ENCODE results near the gene UGT1A6. TPM values are rescaled to one million over a fixed set of nuclear protein-coding genes. Genes with fewer than 3 reads are reported as not detected.

UGT1A6 gene
- total RNA-seq, 2 donors from 2014 or later: not detected

GRCh38 chr2:233807966-233808935, 115.6 kb downstream of the UGT1A6 start:
- no peak overlapping the region for H3K4me3 ChIP-seq (ENCODE audit: low read length)
- H3K27me3 ChIP-seq (ENCODE audit: control insufficient read depth, insufficient read depth, low read length, poor library complexity, severe bottlenecking): no peaks in the 10 kb centered on the region
- H3K9me3 ChIP-seq (ENCODE audit: control insufficient read depth, low read length): no peaks in the 10 kb centered on the region
- TF ChIP-seq CTCF (conservative IDR thresholded peaks at IDR 0.05): no peak
- no peaks in the 10 kb centered on the region for H3K36me3 ChIP-seq (ENCODE audit: control insufficient read depth, insufficient read depth, low read length)
- DNase-seq: peak; percentile 30
- no peak overlapping the region for H3K9ac ChIP-seq (ENCODE audit: extremely low read depth, low read length, poor library complexity, severe bottlenecking)
- WGBS, 2 experiments (ENCODE audit: insufficient coverage in 1 of 2, insufficient read length in 1 of 2): 87 to 96% methylated on average over 4 to 10 of the region's 10 CpGs
- H3K4me1 Mint-ChIP-seq: no peaks in the 10 kb centered on the region
- no peak overlapping the region for H3K27ac Mint-ChIP-seq
- H3K4me3 Mint-ChIP-seq: no peak overlapping the region
- no peaks in the 10 kb centered on the region for H3K4me1 ChIP-seq (ENCODE audit: control insufficient read depth, insufficient read depth, low read length)
- H3K27me3 Mint-ChIP-seq (ENCODE audit: insufficient read depth): peaks cover 14% of the 10 kb centered on the region
- no peaks in the 10 kb centered on the region for H3K36me3 Mint-ChIP-seq (ENCODE audit: low read depth)
- H3K27ac ChIP-seq (ENCODE audit: low read depth, low read length): no peak overlapping the region
- peaks cover 2% of the 10 kb centered on the region for H3K9me3 Mint-ChIP-seq

GRCh38 chr2:233810385-233810784, 117.7 kb downstream of the UGT1A6 start:
- 93 to 100% methylated on average over 5 to 6 of the region's 6 CpGs for WGBS, 2 experiments (ENCODE audit: insufficient coverage in 1 of 2, insufficient read length in 1 of 2)
- H3K27me3 ChIP-seq (ENCODE audit: control insufficient read depth, insufficient read depth, low read length, poor library complexity, severe bottlenecking): no peaks in the 10 kb centered on the region
- no peaks in the 10 kb centered on the region for H3K9me3 ChIP-seq (ENCODE audit: control insufficient read depth, low read length)
- Mint-ChIP-seq H3K4me3 (no peak overlapping the region), H3K27me3 (ENCODE audit: insufficient read depth) (peaks cover 8% of the 10 kb centered on the region), H3K27ac (no peak overlapping the region), H3K36me3 (ENCODE audit: low read depth) (no peaks in the 10 kb centered on the region), H3K4me1 (no peaks in the 10 kb centered on the region), H3K9me3 (peaks cover 2% of the 10 kb centered on the region)
- peak; percentile 17 for DNase-seq
- no peak overlapping the region for H3K9ac ChIP-seq (ENCODE audit: extremely low read depth, low read length, poor library complexity, severe bottlenecking)
- no peaks in the 10 kb centered on the region for H3K36me3 ChIP-seq (ENCODE audit: control insufficient read depth, insufficient read depth, low read length)
- no peaks in the 10 kb centered on the region for H3K4me1 ChIP-seq (ENCODE audit: control insufficient read depth, insufficient read depth, low read length)
- H3K27ac ChIP-seq (ENCODE audit: low read depth, low read length): no peak overlapping the region
- no peak for TF ChIP-seq CTCF (conservative IDR thresholded peaks at IDR 0.05)
- no peak overlapping the region for H3K4me3 ChIP-seq (ENCODE audit: low read length)

- no peaks in the 10 kb centered on the region for H3K4me1 ChIP-seq (ENCODE audit: control insufficient read depth, insufficient read depth, low read length)
- 78 to 89% methylated on average over 2 to 4 of the region's 4 CpGs for WGBS, 2 experiments (ENCODE audit: insufficient coverage in 1 of 2, insufficient read length in 1 of 2)
- no peak for TF ChIP-seq CTCF (conservative IDR thresholded peaks at IDR 0.05)
- no peak overlapping the region for H3K27ac ChIP-seq (ENCODE audit: low read depth, low read length)
- H3K9me3 Mint-ChIP-seq: peaks cover 2% of the 10 kb centered on the region
- peak; percentile 20 for DNase-seq
- no peaks in the 10 kb centered on the region for H3K9me3 ChIP-seq (ENCODE audit: control insufficient read depth, low read length)
- no peak overlapping the region for H3K27ac Mint-ChIP-seq
- no peak overlapping the region for H3K9ac ChIP-seq (ENCODE audit: extremely low read depth, low read length, poor library complexity, severe bottlenecking)
- H3K36me3 Mint-ChIP-seq (ENCODE audit: low read depth): no peaks in the 10 kb centered on the region
- no peaks in the 10 kb centered on the region for H3K4me1 Mint-ChIP-seq
- no peak overlapping the region for H3K4me3 ChIP-seq (ENCODE audit: low read length)
- H3K27me3 ChIP-seq (ENCODE audit: control insufficient read depth, insufficient read depth, low read length, poor library complexity, severe bottlenecking): no peaks in the 10 kb centered on the region
- H3K36me3 ChIP-seq (ENCODE audit: control insufficient read depth, insufficient read depth, low read length): no peaks in the 10 kb centered on the region
- H3K4me3 Mint-ChIP-seq: no peak overlapping the region
- H3K27me3 Mint-ChIP-seq (ENCODE audit: insufficient read depth): peaks cover 8% of the 10 kb centered on the region
These were observed 118.4 kb downstream of the UGT1A6 start for GRCh38 chr2:233811087-233811486.
